CMK (cell line): Measurements from ENCODE around the gene WWC2.

Experiments used
- DNase-seq: peaks from one replicate; pipeline ENCODE4 v3.0.0-alpha.2; 2010; ENCODE audit warnings: low read depth

The WWC2 gene

DNA sequence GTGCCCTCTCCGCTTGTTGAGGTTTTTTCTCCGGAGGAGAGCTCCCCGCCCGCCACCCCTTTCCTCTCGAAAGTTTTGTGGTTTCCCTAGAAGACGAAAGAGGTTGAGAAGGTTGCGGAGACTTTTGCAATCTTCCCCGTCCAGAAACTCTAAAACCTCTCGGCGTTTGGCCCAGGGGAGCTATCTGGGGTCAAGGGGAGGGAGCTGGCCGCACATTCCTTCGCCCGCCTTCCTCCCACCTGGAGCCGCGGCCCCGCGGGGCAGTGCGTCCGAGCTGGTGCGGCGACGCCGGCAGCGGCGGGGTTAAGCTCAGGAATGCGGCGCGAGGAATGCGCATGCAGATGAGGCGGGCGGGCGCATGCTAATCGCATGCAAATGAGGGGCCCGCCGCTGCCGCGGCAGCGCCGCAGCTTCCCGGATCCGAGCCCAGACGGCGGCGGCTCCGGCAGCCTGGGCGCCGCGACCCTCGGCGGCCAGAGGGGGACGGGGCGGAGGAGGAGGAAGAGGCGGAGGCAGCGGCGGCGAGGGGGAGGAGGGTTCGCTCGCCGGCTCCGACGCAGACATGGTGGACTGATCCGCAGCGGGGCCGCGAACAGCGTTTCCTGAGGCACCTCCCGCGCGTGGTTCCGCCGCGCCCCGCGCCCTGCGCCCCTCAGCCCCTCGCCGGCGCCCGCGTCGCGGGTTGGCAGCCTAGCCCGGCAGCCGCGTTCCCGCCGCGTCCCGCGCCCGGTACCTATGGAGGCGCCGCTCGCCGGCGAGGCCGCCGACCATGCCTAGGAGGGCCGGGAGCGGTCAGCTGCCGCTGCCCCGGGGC is at the start of gene WWC2:
WWC2 (plus strand) TSS at position 535 of the 814 bp plus-strand sequence; CDS start at position 770, 235 bp downstream.
- DNase-seq, result peak; percentile 58

DNA sequence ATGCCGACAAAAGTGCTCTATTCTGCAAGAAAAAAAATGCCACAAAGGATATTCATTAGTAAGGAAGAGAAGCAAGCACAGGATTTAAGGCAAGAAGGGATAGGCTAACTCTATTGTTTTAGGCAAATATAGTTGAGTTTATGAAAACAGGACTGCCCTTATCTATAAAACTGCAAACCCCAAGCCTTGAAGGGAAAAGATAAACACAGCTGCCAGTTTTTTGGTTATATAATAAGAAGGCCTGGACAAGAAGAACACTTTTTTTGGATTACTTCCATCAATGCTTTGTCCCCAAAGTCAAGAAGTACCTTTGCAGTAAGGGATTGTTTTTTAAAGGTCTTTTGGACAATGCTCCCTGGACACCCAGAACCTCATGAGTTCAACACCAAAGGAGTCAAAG is 45.4 kb upstream of the WWC2 start:
- no peak for DNase-seq

DNA sequence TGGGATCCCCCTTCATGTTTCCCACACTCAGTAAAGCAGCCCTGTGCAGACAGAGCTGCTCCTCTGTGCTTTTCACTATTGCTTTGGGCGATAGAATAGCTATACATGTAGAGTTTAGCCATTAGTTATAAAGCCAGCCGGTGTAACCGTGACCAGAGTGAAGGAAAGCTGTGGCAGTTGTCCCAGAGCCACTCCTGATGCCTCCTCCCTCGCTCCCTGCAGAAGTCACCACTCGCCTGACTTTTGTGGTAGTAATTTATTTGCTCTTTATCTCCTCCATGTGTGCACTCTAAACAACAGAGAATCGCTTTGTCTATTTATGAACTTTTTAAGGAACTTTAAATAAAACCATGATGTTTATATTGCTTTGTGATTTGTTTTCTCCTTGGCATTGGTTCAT is 41.8 kb upstream of the WWC2 start:
- DNase-seq, result no peak

DNA sequence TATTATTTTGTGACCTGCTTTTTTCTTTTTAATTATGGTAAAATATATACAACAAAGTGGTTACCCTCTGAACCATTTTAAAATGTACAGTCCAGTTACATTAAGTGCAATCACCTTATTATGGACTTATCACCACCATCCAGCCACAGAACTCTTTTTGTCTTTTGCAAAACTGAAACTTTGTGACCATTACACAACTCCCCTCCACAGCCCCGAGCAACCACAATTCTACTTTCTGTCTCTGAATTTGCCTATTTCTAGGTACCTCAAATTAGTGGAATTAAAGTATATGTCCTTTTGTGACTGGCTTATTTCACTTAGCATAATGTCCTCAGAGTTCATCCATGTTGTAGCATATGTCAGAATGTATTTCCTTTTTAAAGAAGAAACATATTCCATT is 39.3 kb upstream of the WWC2 start:
- no peak for DNase-seq

DNA sequence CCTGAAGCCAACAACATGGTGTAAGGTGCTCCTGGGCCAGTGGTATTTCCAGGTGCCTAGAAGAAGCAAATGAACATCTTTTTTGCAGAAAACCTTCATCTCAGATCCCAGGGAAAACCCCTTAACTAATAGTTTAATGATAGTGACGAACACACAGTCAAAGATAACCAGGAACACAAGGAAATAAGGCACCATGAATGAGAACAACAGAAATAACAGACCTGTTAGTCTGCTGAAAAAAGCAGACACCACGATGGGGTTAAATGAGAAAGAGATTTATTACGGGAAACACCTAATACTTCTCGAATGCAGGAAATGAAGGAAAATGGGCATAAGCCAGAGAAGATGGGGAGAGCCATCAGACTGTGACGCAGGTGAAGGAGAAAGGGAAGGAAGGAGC is 30.6 kb upstream of the WWC2 start:
- DNase-seq, result no peak

DNA sequence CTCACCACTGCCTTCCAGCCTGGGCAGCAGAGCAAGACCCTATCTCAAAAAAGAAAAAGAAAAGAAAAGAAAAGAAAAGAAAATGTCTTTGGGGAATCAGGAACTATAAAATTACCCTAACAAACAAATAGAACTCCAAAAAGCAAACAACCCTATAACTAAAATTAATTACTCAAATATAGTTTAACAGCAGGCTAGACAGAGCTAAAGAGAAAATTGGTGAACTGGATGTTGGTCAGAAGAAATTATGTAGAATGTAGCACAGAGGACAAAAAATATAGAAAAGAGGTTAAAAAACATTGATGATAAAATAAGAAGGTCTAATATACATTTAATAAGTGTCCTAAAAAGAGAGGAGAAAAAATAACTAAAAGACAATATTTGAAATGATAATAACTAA is 27.8 kb upstream of the WWC2 start:
- no peak for DNase-seq

DNA sequence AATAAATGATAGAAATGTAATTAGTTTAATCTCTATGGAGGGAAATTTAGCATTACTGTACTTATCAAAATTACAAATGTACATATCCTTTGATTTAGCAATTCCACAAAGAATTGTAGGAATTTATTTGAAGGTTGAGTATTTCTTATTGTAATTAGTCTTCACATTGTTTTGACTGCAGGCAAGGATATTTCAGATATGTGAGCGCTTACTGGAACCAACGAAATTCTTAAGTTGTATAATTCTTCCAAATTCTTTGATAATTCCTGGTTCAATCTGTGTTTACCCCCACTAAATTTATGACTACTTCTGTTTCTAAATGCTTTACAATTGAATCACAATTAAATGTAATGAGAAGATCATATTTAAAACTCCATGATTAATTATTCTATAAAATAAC is 26.9 kb upstream of the WWC2 start:
- no peak for DNase-seq

DNA sequence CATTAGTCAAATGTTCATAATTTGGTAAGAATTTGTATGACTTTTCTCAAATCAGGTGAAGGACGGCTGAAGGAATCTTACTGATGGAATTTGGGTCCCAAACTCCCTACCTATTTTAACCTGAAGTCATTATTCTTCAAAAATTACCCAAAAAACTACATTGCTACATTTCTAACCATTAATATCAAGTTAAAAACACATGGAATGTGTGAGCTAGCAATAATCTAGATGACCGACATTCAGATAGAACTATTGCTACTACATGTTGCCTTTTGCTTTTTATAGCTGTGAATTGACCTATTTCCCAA is 25.3 kb upstream of the WWC2 start:
- no peak for DNase-seq

DNA sequence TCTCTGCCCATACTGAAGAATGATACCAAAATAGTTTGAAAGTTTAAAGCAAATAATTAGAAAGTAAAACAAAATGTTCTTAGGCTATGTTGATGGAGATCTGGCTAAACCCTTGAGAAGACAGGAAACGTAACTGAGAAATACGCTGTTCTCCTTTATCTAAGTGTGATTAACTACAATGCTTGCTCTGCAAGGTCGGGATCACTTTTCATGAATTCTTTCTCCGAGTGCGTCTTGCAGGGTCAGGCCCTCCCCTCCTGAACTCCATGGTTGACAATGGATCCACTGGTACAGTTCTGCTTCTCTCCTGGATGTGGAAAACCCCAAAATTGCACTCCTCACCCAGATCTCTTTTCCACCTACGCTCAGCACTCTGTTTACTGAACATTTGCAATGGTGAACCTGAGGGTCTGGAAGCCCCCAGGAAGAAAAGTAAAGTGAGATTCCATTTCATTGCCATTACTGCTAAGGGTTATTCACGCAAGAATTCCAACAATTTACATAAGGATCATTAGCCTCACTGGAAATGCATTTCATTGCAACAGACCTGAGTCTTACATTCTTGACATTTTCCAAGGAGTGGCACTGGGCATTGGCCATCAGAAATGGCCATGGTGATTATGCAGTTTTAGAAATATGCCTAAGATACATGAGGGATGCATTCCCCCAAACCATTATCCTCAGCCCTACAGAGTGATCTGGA is 24.6 kb upstream of the WWC2 start:
- no peak for DNase-seq

DNA sequence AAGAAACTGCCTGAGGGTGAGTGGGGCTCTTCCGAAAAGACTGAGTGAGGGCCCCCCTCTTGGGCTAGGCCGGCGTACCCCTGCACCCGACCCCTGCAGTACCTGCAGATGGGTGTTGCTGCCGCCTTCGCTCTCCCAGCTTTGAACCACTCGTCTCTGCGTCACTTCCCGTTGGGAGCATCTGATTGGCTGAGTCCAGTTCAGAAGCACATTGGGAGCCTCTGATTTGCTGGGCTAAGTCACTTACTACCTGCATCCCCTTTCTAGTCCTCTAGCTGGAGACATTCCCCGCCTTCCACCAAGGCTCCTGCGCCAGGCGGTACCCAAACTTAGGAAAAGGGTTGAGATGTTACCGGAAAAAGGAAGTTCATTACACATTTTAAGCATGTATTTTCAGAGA is 20.4 kb upstream of the WWC2 start:
- DNase-seq, result no peak

DNA sequence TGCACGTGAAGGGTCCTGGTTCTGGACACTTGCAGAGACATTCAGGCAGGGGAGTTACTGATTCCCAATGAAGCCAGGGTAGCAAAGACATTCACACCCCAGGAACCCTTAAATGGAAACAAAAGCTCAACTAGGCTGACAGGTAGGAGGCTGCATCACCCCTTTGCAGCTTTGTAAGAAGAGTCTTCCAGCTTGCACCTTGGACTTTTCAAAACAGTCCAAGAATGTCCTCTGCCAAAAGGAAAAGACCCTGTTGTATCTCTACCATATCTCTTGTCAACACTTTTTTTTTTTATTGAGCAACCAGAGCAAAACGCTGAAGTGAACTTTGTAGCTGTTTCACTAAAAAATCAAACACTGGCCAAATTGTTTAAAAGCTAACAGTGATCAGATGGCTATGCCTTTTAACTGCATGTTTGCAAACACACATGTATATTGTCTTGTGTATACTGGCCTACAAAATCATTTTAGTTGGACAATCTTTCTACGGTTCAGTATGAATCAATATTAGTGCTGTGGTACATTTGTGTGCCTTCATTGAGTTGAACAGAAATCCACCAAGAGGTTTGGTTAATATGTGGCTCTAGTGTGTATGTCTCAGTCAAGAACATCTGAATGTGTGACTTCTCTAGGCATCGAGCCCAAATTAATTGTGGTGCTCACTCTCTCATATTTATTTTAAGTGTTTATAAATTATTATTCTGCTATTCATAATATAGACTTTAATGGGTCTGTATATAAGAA is 18.5 kb upstream of the WWC2 start:
- DNase-seq, result no peak

DNA sequence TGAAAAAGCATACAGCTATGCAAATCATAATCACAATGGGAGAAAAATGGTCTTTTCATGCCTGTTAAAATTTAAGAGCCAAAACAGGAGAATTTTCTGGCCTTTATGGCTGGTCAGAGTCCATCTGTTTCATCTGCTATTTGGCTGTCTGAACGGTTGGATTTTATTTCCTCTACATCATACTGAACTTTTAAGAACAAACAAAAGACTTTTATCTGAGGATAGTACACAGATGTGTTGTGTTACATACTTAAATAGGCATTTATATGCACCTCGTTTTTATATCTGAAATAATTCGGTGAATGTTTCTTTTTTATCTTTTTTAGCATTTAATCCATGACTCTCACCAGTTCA is 18.0 kb upstream of the WWC2 start:
- no peak for DNase-seq

DNA sequence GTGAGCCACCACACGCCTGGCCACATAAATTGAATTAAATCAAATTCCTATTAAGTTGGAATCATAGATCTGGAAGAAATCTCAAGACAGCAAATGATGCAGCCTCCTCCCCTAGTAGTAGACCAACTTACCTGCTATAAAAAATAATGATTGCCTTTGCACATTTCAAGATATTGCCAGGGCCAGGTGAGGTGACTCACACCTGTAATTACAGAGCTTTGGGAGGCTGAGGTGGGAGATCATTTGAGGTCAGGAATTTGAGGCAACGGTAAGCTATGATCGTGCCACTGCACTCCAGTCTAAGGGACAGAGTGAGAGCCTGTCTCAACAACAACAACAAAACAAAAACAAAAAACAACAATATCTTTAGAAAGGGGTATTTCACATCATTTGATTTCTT is 17.0 kb upstream of the WWC2 start:
- no peak for DNase-seq

DNA sequence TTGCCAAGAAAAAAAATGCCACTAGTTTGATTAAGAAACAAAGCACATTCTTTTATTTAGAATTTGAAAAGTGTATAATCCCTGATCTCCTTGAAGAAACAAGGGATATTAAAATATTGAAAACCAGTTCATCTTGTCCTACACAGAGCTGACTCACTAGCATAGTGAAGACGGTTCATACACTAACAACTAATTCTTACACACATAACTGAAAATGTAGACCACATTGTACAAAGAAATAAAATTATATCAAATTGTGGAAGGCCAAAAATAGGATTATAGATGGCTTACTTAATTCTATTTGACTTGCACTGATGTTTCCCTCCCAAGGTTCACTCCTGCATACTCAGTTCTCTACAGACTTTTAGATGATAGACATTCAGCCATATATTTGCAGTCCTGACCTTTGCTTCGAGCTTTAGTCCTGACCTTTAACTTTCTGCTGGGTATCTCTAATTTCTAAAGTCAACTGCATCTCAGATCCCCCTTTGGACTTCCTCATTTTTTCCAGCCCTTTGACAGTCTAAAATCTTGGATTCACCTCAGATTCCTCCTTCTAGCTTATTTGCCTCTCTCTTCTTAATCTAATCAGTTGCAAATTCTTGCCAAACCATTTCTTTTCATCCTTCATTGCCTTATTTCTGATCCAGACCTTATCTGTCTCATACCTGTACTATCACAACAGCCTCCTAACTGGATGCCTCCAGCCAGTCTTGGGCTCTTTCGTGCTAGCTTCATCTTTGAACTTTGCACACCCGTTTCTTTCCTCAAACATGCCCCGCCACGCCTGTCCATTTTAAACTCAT is 4.5 kb upstream of the WWC2 start:
- DNase-seq, result no peak

DNA sequence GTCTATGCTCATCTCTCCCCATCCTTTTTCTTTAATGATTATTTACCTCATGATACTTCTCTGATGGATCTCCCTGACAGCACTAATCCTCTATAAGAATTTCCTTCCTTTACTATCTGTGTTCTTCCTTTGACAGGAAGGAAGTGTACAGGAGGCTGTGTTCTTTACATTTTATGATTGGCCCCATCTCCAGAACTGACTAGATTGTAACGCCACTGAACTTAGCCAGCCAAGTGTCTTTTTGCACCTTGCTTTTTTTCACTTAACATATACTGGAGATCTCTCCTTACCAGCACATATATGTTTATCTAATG is 3.9 kb upstream of the WWC2 start:
- DNase-seq, result no peak

DNA sequence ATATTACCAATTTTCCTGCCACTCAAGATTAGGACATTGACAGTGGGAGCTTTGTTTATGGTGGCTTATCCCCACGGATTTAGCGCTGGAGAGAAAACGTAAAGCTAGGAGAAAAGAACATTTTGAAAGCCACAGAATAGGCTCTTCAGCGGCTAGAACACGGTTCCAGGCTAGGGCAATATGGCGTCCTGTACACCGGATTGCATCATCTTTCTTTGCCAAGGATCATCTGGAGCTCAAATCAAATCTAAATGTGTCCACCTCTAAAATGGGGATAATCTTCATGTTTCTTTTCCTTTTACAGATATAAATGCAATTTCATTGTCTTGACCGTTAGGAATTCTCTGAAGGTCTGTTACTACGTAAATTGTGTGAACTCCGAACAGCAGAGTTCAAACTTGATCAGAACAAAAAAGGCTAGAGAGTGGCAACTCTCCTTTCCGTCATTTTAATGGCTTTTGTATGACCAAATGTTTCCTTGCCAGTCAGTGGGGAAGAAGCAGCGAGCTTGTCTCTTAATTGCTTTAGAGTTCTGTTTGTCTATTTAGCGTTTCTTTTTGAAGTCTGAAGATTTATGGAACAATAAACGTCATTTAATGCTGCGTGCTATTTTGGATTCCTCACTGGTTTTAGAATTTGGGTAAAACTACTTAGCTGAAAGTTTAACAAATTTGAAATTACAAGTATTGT is 2.6 kb upstream of the WWC2 start:
- DNase-seq, result no peak

DNA sequence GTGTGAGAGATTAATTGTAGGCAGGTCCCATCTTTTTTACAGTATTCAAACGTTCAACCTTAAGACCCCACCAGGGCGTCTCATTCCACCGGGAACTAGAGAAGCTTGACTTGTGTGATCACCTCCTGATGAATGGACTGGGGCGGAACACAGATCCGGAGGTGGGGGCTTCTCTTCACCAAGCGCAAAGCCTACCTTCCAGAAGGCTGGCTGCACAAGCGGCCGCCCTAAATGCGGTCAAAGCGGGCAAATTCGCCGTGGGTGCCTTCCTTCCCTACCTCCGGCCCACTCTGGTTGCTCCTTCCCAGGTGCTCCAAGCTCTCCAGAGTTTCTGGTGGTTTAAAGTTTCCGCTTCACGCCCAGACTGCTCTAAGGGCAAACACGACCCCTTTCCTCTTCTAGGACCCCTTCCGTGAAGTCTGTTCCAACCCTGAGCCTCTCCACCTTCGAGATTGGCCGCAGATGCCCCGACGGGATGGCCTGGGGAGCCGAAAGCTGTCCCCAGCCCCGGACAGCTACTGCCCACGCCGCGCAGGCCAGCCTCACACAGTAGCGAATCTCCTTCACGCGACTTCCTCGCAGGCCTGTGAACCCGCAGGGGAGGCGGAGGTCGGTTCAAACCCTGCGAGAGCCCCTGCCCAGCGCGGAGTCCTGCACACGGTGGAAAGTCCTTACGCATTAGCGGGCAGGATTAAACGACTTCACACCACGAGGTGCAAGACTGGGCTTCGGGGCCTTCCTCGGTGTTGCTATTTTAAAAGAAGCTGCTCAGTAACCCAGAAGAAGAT is 1.6 kb upstream of the WWC2 start:
- no peak for DNase-seq

DNA sequence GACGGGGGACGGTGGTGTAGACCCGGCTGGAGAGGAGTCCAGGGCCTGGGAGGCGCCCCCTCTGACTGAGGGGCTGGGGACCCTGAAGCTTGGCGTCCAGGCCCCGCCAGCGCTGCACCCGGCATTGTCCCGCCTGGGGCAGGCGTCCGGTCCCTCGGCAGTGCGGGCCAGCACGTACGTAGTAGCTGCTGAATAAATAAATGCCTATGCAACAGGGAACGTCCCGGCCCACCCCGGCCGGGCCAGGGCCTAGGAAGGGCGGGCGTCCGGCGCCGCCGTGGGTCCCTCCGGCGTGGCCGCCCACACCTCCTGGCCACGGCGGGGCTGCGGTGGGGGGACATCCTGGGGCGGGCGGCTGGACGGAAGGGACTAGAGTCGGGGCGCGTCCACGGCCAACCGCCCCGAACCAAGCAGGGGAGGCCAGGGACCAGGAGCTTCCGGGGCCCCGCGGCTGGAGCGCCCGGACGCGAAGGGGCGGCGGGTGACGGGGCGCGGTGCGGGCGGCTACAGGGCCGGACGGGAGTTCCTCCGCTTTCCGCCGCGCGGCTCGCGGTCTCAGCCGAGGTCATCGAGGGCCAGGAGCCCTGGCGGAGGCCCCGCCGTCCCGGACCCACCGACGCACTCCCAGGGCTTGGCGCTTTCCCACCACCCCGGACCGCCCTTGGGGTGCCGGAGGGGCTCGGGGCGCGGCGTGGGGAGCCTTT is 886 bp upstream of the WWC2 start:
- DNase-seq, result no peak

DNA sequence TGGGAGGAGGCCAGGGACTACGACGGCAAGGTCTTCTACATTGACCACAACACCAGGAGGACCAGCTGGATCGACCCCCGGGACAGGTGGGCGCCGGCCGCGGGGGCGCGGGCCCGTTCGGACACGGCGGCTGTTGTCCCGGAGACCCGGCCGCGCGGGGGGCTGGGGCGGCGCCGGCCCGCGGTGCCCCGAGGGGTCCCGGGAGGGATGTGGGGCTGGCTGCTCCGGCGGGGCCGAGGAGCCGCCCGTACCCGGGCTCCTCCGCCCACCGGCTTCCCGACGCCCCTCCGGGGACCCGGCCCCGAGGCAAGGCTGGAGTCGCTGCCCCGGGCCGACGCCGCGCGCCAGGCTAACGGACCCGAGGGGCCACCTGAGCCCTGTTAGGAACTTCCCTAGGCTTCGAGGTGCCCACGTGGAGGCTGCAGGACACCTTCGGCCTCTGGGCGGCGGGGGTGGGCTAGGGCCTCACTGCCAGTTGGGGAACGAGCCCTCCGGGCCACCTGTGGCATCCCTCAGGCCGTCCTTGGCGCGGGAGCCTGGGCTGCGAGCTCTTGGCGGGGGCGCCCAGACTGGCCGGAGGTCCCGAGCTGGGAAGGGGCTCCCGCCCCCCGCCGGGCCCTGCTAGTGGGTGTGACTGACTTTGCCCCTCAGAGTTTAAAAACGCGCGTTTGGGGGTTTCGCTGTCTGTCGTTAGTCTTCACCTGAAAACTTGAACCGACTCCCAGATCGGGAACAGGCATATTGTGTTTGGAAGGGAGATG is 660 bp downstream of the WWC2 start:
- DNase-seq, result no peak

DNA sequence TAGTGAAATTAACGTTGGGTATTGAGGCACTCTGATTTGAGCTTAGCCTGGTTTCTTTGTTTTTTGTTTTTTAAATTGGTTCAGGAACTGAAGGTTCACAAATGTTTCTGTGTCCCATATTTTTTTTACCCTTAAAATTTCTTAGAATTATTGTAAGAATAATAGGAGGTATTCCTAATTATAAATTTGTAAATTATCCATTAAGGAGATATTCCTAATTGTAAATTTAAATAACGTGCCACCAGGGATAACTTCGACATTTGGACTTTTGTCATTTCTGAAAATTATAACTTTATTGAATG is 1.2 kb downstream of the WWC2 start:
- DNase-seq, result no peak
